ENCODE measurements around the gene DES.

DES gene

GRCh38 chr2:219448776-219449341, 30.7 kb downstream of the DES start:
- DNase-seq (ENCODE audit: low read depth): no peak
- no peak overlapping the region for H3K4me3 ChIP-seq (ENCODE audit: low read depth, low read length)
- TF ChIP-seq, protein P1, sequence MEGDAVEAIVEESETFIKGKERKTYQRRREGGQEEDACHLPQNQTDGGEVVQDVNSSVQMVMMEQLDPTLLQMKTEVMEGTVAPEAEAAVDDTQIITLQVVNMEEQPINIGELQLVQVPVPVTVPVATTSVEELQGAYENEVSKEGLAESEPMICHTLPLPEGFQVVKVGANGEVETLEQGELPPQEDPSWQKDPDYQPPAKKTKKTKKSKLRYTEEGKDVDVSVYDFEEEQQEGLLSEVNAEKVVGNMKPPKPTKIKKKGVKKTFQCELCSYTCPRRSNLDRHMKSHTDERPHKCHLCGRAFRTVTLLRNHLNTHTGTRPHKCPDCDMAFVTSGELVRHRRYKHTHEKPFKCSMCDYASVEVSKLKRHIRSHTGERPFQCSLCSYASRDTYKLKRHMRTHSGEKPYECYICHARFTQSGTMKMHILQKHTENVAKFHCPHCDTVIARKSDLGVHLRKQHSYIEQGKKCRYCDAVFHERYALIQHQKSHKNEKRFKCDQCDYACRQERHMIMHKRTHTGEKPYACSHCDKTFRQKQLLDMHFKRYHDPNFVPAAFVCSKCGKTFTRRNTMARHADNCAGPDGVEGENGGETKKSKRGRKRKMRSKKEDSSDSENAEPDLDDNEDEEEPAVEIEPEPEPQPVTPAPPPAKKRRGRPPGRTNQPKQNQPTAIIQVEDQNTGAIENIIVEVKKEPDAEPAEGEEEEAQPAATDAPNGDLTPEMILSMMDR (conservative IDR thresholded peaks at IDR 0.05; ENCODE audit: low read depth, low read length): no peak

DNA sequence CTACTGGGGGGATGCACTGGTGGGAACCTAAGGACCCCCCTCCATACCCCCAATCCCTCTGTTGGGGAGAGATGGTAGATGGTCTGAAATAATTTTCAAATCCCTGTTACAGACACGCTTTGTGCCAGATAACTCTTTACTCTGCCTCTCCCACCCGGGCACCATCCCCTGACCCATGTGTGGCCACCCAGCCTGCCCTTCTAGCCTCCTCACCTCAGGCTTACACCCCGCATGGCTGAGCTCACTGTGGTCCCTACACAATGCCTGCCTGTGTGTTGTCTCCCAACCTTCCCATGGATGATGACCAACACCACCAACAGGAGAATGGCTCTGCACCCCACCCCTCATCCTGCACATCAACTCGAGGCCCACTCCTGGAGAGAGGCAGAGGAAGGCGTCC, 31.4 kb downstream of the DES start:
- DNase-seq (ENCODE audit: low read depth): no peak
- TF ChIP-seq, protein P1 (conservative IDR thresholded peaks at IDR 0.05; ENCODE audit: low read depth, low read length): no peak
- H3K4me3 ChIP-seq (ENCODE audit: low read depth, low read length): no peak overlapping the region

GRCh38 chr2:219451661-219452360, 33.6 kb downstream of the DES start:
- TF ChIP-seq, protein P1 (conservative IDR thresholded peaks at IDR 0.05; ENCODE audit: low read depth, low read length): no peak
- H3K4me3 ChIP-seq (ENCODE audit: low read depth, low read length): no peak overlapping the region
- no peak for DNase-seq (ENCODE audit: low read depth)

DNA sequence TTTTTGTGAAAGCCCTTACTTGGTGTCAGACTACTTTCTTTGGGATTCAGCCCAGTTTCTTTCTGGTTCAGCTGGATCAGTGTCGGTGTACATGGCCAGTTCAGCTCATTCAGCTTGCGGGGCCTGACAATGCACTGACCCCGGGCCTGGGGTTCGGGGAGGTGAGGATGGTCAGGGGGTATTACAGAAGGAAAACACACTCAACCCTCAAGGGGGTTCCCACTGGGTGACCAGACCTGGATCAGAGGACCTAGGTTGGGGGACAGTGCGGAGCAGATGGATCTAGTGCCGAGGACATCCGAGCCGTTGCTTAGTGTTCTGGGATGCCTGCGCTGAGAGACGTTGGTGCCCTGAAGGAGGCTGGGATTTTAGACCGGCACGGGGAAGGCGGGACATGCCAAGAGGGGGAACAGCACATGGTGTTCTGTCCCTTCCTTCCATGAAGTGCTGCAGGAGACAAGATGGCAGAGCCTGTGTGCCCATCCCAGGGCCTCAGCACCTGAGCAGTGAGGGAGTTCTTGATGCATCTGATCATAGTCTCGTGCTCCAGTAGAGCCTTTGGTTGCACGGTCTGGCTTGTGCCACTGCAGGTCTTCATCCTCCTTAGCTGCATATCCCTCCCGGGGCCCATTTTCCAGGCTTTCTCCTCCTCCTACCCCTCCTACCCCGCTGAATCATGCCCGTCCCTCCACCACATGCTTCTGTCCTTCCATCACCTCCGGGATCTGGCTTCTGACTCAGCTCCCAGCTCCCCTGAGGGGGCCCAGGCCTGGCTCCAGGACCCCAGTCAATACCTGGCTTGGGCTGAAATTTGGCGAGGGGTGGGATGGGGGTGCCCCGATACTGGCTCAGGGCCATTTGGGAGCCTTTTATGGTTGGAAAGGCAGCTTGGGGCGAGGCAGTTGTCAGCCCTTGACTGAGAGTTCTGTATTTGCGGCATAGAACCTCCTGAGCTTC, 34.5 kb downstream of the DES start:
- H3K4me3 ChIP-seq (ENCODE audit: low read depth, low read length): no peak overlapping the region
- TF ChIP-seq, protein P1 (conservative IDR thresholded peaks at IDR 0.05; ENCODE audit: low read depth, low read length): no peak
- DNase-seq (ENCODE audit: low read depth): peak; percentile 86

- DNase-seq (ENCODE audit: low read depth): peak; percentile 76
Measured at GRCh38 chr2:219453671-219454590, 35.8 kb downstream of the DES start.

DNA sequence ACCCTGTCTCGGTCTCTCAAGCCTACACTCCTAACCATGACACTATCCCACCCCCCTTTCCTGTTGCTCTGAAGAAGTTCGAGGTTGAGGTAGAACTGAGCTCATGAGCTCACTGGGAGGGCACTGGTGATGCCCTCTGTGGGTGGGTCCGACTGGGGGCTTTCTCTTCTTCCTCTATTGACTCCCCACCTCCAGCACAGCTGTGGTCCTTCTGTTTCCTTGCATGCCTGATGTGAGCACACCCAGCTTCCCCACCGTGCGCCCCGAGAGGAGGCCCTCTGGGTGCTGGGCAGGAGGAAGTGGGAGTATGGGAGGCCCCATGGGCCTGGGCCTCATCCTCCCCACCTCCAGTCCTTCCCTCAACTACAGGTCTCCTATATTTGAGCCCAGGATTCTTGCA, 37.4 kb downstream of the DES start:
- TF ChIP-seq, protein P1 (conservative IDR thresholded peaks at IDR 0.05; ENCODE audit: low read depth, low read length): no peak
- DNase-seq (ENCODE audit: low read depth): no peak
- no peak overlapping the region for H3K4me3 ChIP-seq (ENCODE audit: low read depth, low read length)

More at GRCh38 chr2:219453671-219454590, 35.8 kb downstream of the DES start:
- TF ChIP-seq, protein P1 (conservative IDR thresholded peaks at IDR 0.05; ENCODE audit: low read depth, low read length): no peak
- H3K4me3 ChIP-seq (ENCODE audit: low read depth, low read length): no peak overlapping the region
